PC-9 (cell line): ENCODE results near the gene DEAF1. TPM values are rescaled to one million over a fixed set of nuclear protein-coding genes. Genes with fewer than 3 reads are reported as not detected.

ENCODE experiments used
- BruUV-seq: library from RNA; stranded (reverse); fragments of 400-500 nt; replicated peaks from 2 replicates; lab custom pipeline; 2021; lab: Mats Ljungman, UMichigan
- CTCF ChIA-PET: fragments of 300-600 bp; sonication (Branson Sonifier 250); formaldehyde crosslinking; loops from one replicate; lab custom pipeline; 2022; ENCODE audit warnings: antibody characterized with exemption; lab: Charles Lee
- POLR2A ChIA-PET: fragments of 300-600 bp; sonication (Branson Sonifier 250); formaldehyde crosslinking; loops from one replicate; lab custom pipeline; 2022; ENCODE audit warnings: antibody characterized with exemption; ENCODE audit not compliant: unreplicated experiment; lab: Charles Lee
- DNase-seq, 2 experiments: peaks; one replicate each; pipeline versions ENCODE4 v3.0.0 to v3.0.0-alpha.2; 2015 to 2022; ENCODE audit warnings: mixed read lengths in 1 of 2
- H2AFZ ChIP-seq: fragments of 200-600 bp; sonication (generic); 2 replicates; pipeline ENCODE4 v1.8.1; 2017; ENCODE audit warnings: antibody characterized with exemption
- H3F3A ChIP-seq: fragments of 200-600 bp; sonication (generic); 2 replicates; pipeline ENCODE4 v1.8.1; 2017; ENCODE audit warnings: antibody characterized with exemption, mild to moderate bottlenecking, low read depth; ENCODE audit not compliant: insufficient read depth
- H3K27ac ChIP-seq: fragments of 200-600 bp; sonication (generic); 2 replicates; pipeline ENCODE4 v1.6.1; 2016; ENCODE audit warnings: mixed run types
- H3K27me3 ChIP-seq: fragments of 200-600 bp; sonication (generic); 2 replicates; pipeline ENCODE4 v1.6.1; 2016; ENCODE audit warnings: low read depth, mixed run types; ENCODE audit not compliant: insufficient read depth
- H3K36me3 ChIP-seq: fragments of 200-600 bp; sonication (generic); 2 replicates; pipeline ENCODE4 v1.6.1; 2016; ENCODE audit warnings: low read depth, mixed run types
- H3K4me1 ChIP-seq: fragments of 200-600 bp; sonication (generic); replicated peaks from 2 replicates; pipeline ENCODE4 v1.6.1; 2016; ENCODE audit warnings: mixed run types; ENCODE audit not compliant: insufficient read depth
- H3K4me2 ChIP-seq: fragments of 200-600 bp; sonication (generic); 2 replicates; pipeline ENCODE4 v1.6.1; 2017; ENCODE audit warnings: mixed run types
- H3K4me3 ChIP-seq: fragments of 200-600 bp; sonication (generic); 2 replicates; pipeline ENCODE4 v1.6.1; 2016; ENCODE audit warnings: mixed run types
- H3K79me2 ChIP-seq: fragments of 200-600 bp; sonication (generic); 2 replicates; pipeline ENCODE4 v1.6.1; 2017; ENCODE audit warnings: low read depth, mixed run types
- H3K9me2 ChIP-seq: fragments of 200-600 bp; sonication (generic); 2 replicates; pipeline ENCODE4 v1.8.1; 2017; ENCODE audit warnings: mild to moderate bottlenecking; ENCODE audit not compliant: insufficient read depth
- H3K9me3 ChIP-seq: fragments of 200-600 bp; sonication (generic); 2 replicates; pipeline ENCODE4 v1.8.1; 2016; ENCODE audit warnings: low read depth; ENCODE audit not compliant: insufficient read depth
- H4K20me1 ChIP-seq: fragments of 200-600 bp; sonication (generic); 2 replicates; pipeline ENCODE4 v1.8.1; 2017; ENCODE audit not compliant: insufficient read depth
- CTCF ChIP-seq: fragments of 200-600 bp; sonication (generic); conservative IDR thresholded peaks from 2 replicates; pipeline ENCODE4 v1.6.1; 2017; ENCODE audit warnings: mixed run types, antibody characterized with exemption, mild to moderate bottlenecking, moderate library complexity
- EZH2 ChIP-seq: fragments of 200-600 bp; sonication (generic); IDR thresholded peaks from 2 replicates; pipeline ENCODE4 v1.8.0; 2017; ENCODE audit warnings: antibody characterized with exemption, low read depth
- intact Hi-C: fragments of 100-400 bp; cut with micrococcal nuclease; formaldehyde crosslinking; loops from one replicate; pipeline ENCODE4 v1.10.0; 2022; ENCODE audit not compliant: unreplicated experiment
- total RNA-seq: library from RNA; stranded (reverse); gene quantifications from 2 replicates; pipeline ENCODE4 v1.2.3, GENCODE V29; 2021

DEAF1 gene
- total RNA-seq, 1 experiment from 2014 or later, result 36.9 TPM

- BruUV-seq, result no TSS peak
- POLR2A ChIA-PET, result interaction anchor here (0.5 to 0.6 kb wide), 3 partner anchors 33 to 51 kb away, joined by 3 to 7 read pairs (median 3); no protein-coding TSS in a partner anchor
- CTCF ChIA-PET, result no interaction called here
- peak overlapping the region; percentile 46 for H3K27ac ChIP-seq
- H3K4me1 ChIP-seq, result peaks cover 25% of the 10 kb centered on the region; the same call in 1 of the 2 replicates
- H2AFZ ChIP-seq, result no peak overlapping the region
- intact Hi-C loops, result loop anchor here (1.0 to 2.0 kb wide), 2 partner anchors 9 to 29 kb away; no protein-coding TSS in a partner anchor
- no peaks in the 10 kb centered on the region for H3K9me2 ChIP-seq
- no peaks in the 10 kb centered on the region for H3K27me3 ChIP-seq
- peak overlapping the region; percentile 72 for H3K4me2 ChIP-seq
- no peaks in the 10 kb centered on the region; the same call in 1 of the 2 replicates for H4K20me1 ChIP-seq
- H3K36me3 ChIP-seq, result no peaks in the 10 kb centered on the region
- peak in 1 of 2 experiments; percentile 31 for DNase-seq
- no peak overlapping the region for H3K4me3 ChIP-seq
- no peaks in the 10 kb centered on the region for H3K9me3 ChIP-seq
- H3K79me2 ChIP-seq, result peaks cover 34% of the 10 kb centered on the region
- no peaks in the 10 kb centered on the region; the same call in 1 of the 2 replicates for H3F3A ChIP-seq
- TF ChIP-seq EZH2, result no peak
- TF ChIP-seq CTCF, result no peak
Measured at GRCh38 chr11:697811-698311, 2.8 kb upstream of the DEAF1 start.

GRCh38 chr11:696955-697491 is 2.0 kb upstream of the DEAF1 start:
- Histone ChIP-seq H3K4me1 (peaks cover 27% of the 10 kb centered on the region; the same call in 1 of the 2 replicates), H3K27ac (peak overlapping the region; percentile 99), H3F3A (no peaks in the 10 kb centered on the region; the same call in 1 of the 2 replicates), H3K9me2 (no peaks in the 10 kb centered on the region), H2AFZ (no peak overlapping the region), H3K9me3 (no peaks in the 10 kb centered on the region), H3K4me2 (peak overlapping the region; percentile 72), H3K4me3 (peak overlapping the region; percentile 79; the same call in 1 of the 2 replicates), H3K79me2 (peaks cover 42% of the 10 kb centered on the region), H4K20me1 (peaks cover 7% of the 10 kb centered on the region), H3K36me3 (no peaks in the 10 kb centered on the region), H3K27me3 (no peaks in the 10 kb centered on the region)
- POLR2A ChIA-PET, result interaction anchor here (0.5 to 1.0 kb wide), 6 partner anchors 9 to 146 kb away, joined by 3 to 8 read pairs (median 5); partner anchors contain the start of gene EPS8L2
- intact Hi-C loops, result loop anchor here (2.0 kb wide), 1 partner anchor 30 kb away; no protein-coding TSS in a partner anchor
- no peak for TF ChIP-seq EZH2
- no peak for TF ChIP-seq CTCF
- CTCF ChIA-PET, result no interaction called here
- peak in 1 of 2 experiments; percentile 75 for DNase-seq
- BruUV-seq, result no TSS peak

GRCh38 chr11:695538-696248 is 671 bp upstream of the DEAF1 start, which contains the start of gene TMEM80:
Gene TMEM80, plus strand, starts transcription at chr11:695816. Its CDS starts 12 bp downstream, at chr11:695828.
- Histone ChIP-seq H3K4me2 (peak within 1 kb of the TSS; percentile 73), H3K9me2 (no peaks in the 10 kb centered on the region), H3F3A (no peaks in the 10 kb centered on the region; the same call in 1 of the 2 replicates), H2AFZ (peak within 1 kb of the TSS; percentile 87), H3K27me3 (no peaks in the 10 kb centered on the region), H3K36me3 (no peaks in the 10 kb centered on the region), H3K4me3 (peak within 1 kb of the TSS; percentile 79), H3K4me1 (peaks cover 27% of the 10 kb centered on the region; the same call in 1 of the 2 replicates), H3K9me3 (no peaks in the 10 kb centered on the region), H3K79me2 (peaks cover 54% of the 10 kb centered on the region), H3K27ac (peak within 1 kb of the TSS; percentile 99), H4K20me1 (peaks cover 11% of the 10 kb centered on the region)
- intact Hi-C loops, result loop anchor here (2.0 kb wide), 1 partner anchor 31 kb away; no protein-coding TSS in a partner anchor
- ChIA-PET CTCF (interaction anchor here (0.6 to 1.5 kb wide), 3 partner anchors 16 to 52 kb away, joined by 3 to 18 read pairs (median 5); no protein-coding TSS in a partner anchor), POLR2A (interaction anchor here (0.6 to 1.0 kb wide), 4 partner anchors 9 to 149 kb away, joined by 3 to 9 read pairs (median 6); no protein-coding TSS in a partner anchor)
- TSS peak; percentile 64 for BruUV-seq
- DNase-seq, result peak; percentile 83 to 95
- TF ChIP-seq CTCF (no peak), EZH2 (no peak)
